GM12878 (cell line): ENCODE results near the gene DUSP22. TPM values are rescaled to one million over a fixed set of nuclear protein-coding genes. Genes with fewer than 3 reads are reported as not detected.

Source experiments
- IKZF1 ChIP-seq: fragments of 450-650 bp; conservative IDR thresholded peaks from 2 replicates; pipeline ENCODE4 v1.6.1; 2017; ENCODE audit warnings: antibody characterized with exemption, mild to moderate bottlenecking
- IRF4 ChIP-seq: IDR thresholded peaks from 2 replicates; pipeline ENCODE4 v1.6.1; 2011; ENCODE audit warnings: low read depth, low read length
- MYB ChIP-seq: fragments of 150-350 bp; IDR thresholded peaks from 2 replicates; pipeline ENCODE4 v1.6.1; 2014; ENCODE audit warnings: mild to moderate bottlenecking, low read depth, low read length, borderline replicate concordance
- NR2C2 ChIP-seq: IDR thresholded peaks from 2 replicates; pipeline ENCODE4 v1.6.1; 2011; ENCODE audit warnings: borderline replicate concordance, low read depth; ENCODE audit not compliant: control insufficient read depth, insufficient read length
- POU2F2 ChIP-seq: IDR thresholded peaks from 3 replicates; pipeline ENCODE4 v1.6.1; 2011; ENCODE audit warnings: low read depth, mild to moderate bottlenecking, low read length, borderline replicate concordance
- RB1 ChIP-seq: fragments of 450-650 bp; formaldehyde crosslinking; IDR thresholded peaks from 2 replicates; pipeline ENCODE4 v1.6.1; 2017; ENCODE audit warnings: mild to moderate bottlenecking, borderline replicate concordance
- RFX5 ChIP-seq: IDR thresholded peaks from 2 replicates; pipeline ENCODE4 v1.6.1; 2011; ENCODE audit warnings: low read depth, low read length, improper control_type of control experiment
- SKIL ChIP-seq: fragments of 450-650 bp; IDR thresholded peaks from 2 replicates; pipeline ENCODE4 v1.6.1; 2017; ENCODE audit warnings: mild to moderate bottlenecking, low read depth, inconsistent platforms; ENCODE audit not compliant: poor library complexity, severe bottlenecking
- SMAD1 ChIP-seq: fragments of 450-650 bp; IDR thresholded peaks from 2 replicates; pipeline ENCODE4 v1.6.1; 2018; ENCODE audit warnings: mild to moderate bottlenecking, low read depth; ENCODE audit not compliant: partially characterized antibody
- SREBF1 ChIP-seq: IDR thresholded peaks from 2 replicates; pipeline ENCODE4 v1.6.1; 2012; ENCODE audit warnings: mild to moderate bottlenecking, low read length
- STAT1 ChIP-seq: fragments of 450-650 bp; conservative IDR thresholded peaks from 2 replicates; pipeline ENCODE4 v1.6.1; 2014; ENCODE audit warnings: antibody characterized with exemption, mild to moderate bottlenecking
- SUZ12 ChIP-seq: fragments of 200-600 bp; sonication (generic); IDR thresholded peaks from one replicate; pipeline ENCODE4 v1.6.1; 2018; ENCODE audit warnings: antibody characterized with exemption, mild to moderate bottlenecking; ENCODE audit not compliant: unreplicated experiment
- ZBTB40 ChIP-seq: fragments of 450-650 bp; IDR thresholded peaks from 2 replicates; pipeline ENCODE4 v1.6.1; 2016; ENCODE audit warnings: mild to moderate bottlenecking, moderate library complexity, borderline replicate concordance
- ZNF274 ChIP-seq: IDR thresholded peaks from one replicate; pipeline ENCODE4 v1.8.0; 2011; ENCODE audit not compliant: insufficient read length, insufficient read depth
- ZNF687 ChIP-seq: fragments of 450-650 bp; IDR thresholded peaks from 2 replicates; pipeline ENCODE4 v1.6.1; 2017; ENCODE audit warnings: mild to moderate bottlenecking, moderate library complexity
- polyA plus RNA-seq, 11 experiments: library from polyadenylated mRNA; depleted of rRNA in 4 of 11; unstranded in 6 of 11; stranded (reverse) in 5 of 11; fragments of >200 nt; fragmentation: Nextera tagmentation in 4 of 11; fragmentation: Illumina TruSeq in 1 of 11; extraction: Ambion mirVana in 4 of 11; extraction: Trizol in 1 of 11; gene quantifications; 1 replicate in 1 of 11; 2 replicates in 10 of 11; pipeline versions ENCODE4 v1.2.1 to v1.2.3, GENCODE V29; 2011 to 2016; ENCODE audit warnings: inconsistent platforms in 2 of 11, missing spikeins in 2 of 11, low read depth in 1 of 11
- total RNA-seq, 4 experiments: library from RNA; depleted of rRNA in 3 of 4; stranded (reverse); fragments of >200 nt in 3 of 4; fragmentation: Illumina TruSeq in 1 of 4; extraction: Trizol in 1 of 4; gene quantifications; 2 replicates each; pipeline versions ENCODE4 v1.2.1 to v1.2.3, GENCODE V29; 2013 to 2021

DUSP22 gene
- total and polyA plus RNA-seq, 10 of the 15 experiments (the other 5 are each of a cell fraction or from before 2014, with no cell fraction given) = 78.9 to 156 (median 107) TPM

- TF ChIP-seq SKIL (peak; percentile 96), ZNF687 (peak; percentile 97), RFX5 (no peak), MYB (peak; percentile 61; the same call in 1 of the 2 replicates), STAT1 (no peak; the same call in 1 of the 2 replicates), SMAD1 (peak; percentile 45), IRF4 (peak; percentile 95), IKZF1 (peak; percentile 81), RB1 (0 out of 2 replicates have a peak, but pooled peaks have one; percentile 52), ZBTB40 (no peak), SREBF1 (peak; percentile 35; the same call in 1 of the 2 replicates), ZNF274 (no peak), SUZ12 (no peak), NR2C2 (no peak), POU2F2 (peak; percentile 92)
Measured at GRCh38 chr6:341914-342831, 49.9 kb downstream of the DUSP22 start (continued).
